Endometrial microvascular endothelial cells (primary cell): ENCODE data around the gene NANOG. TPM values are rescaled to one million over a fixed set of nuclear protein-coding genes. Genes with fewer than 3 reads are reported as not detected.
"Not testable (repeated sequence)": the region's sequence is repeated elsewhere in the genome, so short reads cannot be mapped to it uniquely, and the experiment has no call there.

ENCODE experiments used
- in situ Hi-C: cut with HindIII; loops from 2 replicates; pipeline ENCODE4 v1.10.0; 2017; ENCODE audit warnings: low sequenced_read_pairs, low pct_unique_long_range_greater_than_20kb; ENCODE audit errors: inconsistent ontology term
- total RNA-seq: library from RNA; depleted of rRNA; stranded (reverse); fragments of >200 nt; gene quantifications from one replicate; pipeline ENCODE4 v1.2.3, GENCODE V29; 2015; ENCODE audit errors: inconsistent ontology term

NANOG gene
- total RNA-seq, 1 donor from 2014 or later, result not detected

DNA sequence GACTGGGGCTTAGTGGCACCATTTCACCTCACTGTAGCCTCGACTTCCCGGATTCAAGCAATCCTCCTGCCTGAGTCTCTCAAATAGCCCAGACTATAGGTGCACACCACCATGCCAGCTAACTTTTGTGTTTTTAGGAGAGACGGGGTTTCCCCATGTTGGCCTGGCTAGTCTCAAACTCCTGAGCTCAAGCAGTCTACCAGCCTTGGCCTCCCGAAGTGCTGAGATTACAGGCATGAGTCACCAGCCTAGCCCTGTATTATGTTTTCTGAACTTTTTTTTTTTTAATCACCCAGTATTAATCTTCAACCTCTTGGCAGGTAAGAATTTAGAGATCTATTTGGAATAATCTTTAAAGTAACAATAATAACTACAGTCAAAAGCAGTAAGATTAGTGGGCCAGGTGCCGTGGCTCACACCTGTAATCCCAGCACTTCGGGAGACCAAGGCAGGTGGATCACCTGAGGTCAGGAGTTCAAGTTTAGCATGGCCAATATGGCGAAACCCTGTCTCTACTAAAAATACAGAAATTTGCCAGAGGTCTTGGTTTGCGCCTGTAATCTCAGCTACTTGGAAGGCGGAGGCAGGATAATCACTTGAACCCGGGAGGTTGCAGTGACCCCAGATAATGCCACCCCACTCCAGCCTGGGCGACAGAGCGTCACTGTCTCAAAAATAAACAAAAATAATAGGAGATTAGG is 8.6 kb downstream of the NANOG start:
- in situ Hi-C loops, result no loop called here

DNA sequence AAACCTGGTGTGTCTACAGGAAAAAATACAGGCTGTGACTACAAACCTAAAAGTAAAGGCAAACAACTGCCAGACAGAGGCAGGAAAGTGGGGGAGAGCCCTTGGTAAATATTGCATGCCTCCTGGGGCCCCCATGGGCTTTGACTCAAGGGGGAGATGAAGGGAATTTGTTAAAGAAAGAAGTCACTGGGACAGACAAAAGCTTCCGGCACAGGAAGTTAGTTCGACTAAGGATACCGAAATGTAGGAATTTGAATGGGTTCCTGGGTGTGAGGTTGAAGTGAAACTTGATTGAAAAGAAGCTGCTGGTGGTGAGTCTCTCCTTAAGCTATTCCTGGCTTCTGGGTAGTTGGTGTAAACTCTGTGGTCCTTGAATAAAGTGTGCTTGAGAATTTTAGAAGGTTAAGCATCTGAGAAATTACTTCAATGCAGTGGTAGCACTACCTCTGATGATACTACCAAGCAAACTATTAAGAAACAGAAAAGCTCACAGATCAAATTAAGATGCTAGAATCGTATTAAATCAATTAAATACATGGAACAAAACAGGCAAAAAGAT is 9.6 kb downstream of the NANOG start:
- in situ Hi-C loops, result not testable (repeated sequence)

DNA sequence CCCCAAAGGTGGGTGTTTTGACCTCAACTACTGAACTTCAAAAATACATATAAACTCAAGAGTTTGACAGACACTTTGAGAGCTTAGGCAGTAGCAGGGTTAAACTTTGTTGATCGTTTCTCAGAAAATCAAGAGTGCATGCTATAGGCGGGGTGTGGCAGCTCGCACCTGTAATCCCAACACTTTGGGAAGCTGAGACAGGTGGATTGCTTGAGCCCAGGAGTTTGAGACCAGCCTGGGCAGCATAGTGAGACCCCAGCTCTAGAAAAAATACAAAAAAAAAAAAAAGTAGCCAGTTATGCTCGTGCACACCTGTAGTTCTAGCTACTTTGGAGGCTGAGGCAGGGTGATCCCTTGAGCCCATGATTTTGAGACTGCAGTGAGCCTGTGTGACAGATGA is 12.3 kb downstream of the NANOG start:
- in situ Hi-C loops, result no loop called here

- in situ Hi-C loops, result not testable (repeated sequence)
Observed at GRCh38 chr12:7806319-7806718, 17.1 kb downstream of the NANOG start.

GRCh38 chr12:7806863-7807487 is 17.8 kb downstream of the NANOG start:
- in situ Hi-C loops, result no loop called here

DNA sequence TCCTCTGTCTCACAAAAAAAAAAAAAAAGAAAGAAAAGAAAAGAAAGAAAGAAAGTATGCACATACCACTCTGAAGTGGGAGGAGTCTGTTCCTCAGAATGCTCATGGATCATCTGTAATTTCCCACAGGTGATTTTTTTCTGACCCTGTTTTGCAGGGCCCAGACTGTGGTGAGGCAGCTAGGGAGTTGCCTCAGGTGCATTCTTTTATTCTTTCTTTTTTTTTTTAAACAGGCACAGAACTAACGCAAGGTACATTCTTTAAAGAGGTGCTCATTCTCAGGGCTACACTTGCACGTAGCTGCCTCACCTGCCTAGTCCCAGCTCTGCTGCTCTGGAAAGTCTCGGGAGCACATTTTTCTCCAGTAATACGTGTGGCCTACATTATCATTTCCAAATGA is 36.6 kb downstream of the NANOG start:
- in situ Hi-C loops, result not testable (repeated sequence)

DNA sequence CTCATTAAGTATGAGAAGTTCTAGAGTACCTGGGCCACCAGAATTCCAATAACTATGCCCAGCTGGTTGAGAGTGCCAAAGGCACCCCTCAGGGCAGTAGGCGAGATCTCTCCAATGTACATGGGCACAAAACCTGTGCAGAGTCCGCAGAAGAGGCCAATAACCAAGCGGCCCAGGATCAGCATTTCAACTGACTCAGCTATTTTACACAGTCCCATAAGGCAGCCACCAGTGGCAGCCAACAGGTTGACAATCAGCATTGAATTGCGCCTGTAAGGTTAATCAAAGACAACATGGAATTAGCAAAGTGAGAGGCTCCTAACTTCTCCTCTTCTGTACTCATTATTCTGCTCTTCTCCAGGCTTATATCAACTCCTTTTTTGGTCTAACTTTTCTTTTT is 40.5 kb downstream of the NANOG start:
- in situ Hi-C loops, result not testable (repeated sequence)

- in situ Hi-C loops, result no loop called here
Observed at GRCh38 chr12:7832059-7832696, 43.0 kb downstream of the NANOG start.

DNA sequence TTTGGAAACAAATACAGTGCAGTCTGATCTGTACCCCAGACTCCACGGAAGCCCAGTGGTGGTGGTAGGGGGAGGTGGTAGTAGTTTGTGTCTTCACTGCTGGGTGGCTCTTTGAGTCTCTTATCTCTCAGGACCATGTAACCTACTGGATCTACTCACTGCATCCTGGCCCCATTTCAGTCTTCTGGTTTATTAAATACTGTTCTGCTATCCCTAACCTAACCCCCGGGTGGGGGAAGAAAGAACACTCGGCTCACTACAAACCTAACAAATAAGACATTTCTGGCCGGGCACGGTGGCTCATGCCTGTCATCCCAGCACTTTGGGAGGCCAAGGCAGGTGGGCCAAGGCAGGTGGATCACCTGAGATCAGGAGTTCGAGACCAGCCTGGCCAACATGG is 44.0 kb downstream of the NANOG start:
- in situ Hi-C loops, result not testable (repeated sequence)

DNA sequence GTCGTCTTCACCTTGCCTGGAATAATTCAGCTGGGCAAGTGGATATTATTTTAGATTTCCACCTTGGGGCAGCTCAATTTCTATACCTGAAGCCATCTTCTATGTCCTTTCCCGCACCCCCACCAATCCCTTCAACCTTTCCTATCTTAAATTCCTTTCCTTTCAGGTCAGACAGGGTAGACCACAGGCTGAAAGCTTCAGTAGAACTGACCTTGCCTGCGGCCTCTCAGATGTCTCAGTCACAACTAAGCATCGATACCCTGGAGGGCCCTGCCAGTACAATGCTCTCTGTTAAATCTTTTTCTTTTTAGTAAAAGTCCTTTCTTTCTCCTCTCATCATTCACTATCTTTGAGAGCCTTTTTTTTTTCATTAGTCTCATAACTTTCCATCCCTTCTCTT is 44.6 kb downstream of the NANOG start:
- in situ Hi-C loops, result no loop called here

DNA sequence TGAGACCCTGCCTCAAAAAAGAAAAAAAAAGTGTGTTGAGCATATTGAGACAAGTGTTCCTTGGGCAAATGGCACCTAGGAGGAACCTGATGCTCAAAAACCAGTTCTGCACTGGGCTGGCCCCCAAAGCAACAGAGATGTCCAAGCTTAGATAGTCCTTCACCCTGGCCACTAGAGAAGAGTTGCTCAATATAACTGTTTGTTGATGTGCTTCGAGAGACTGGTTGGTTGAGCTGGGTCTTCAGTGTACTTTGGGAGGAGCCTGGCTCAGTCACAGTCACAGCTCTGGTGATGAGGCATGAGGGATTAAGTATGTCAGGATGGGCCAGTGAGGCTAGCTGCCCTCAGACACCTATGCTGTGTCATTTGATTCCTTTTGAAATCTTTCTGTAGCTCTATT is 45.5 kb downstream of the NANOG start:
- in situ Hi-C loops, result no loop called here

- in situ Hi-C loops, result no loop called here
Observed at GRCh38 chr12:7835116-7835515, 45.9 kb downstream of the NANOG start.

GRCh38 chr12:7835766-7836165 is 46.6 kb downstream of the NANOG start:
- in situ Hi-C loops, result no loop called here

DNA sequence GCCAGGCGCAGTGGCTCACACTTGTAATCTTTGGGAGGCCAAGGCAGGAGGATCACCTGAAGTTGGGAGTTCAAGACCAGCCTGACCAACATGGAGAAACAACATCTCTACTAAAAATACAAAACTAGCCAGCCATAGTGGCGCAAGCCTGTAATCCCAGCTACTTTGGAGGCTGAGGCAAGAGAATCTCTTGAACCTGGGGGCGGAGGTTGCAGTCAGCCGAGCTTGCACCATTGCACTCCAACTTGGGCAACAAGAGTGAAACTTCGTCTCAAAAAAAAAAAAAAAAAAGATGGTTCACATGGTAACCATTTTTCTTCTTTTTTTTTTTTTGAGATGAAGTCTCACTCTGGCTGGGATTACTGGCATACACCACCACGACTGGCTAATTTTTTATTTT is 48.2 kb downstream of the NANOG start:
- in situ Hi-C loops, result no loop called here

- in situ Hi-C loops, result not testable (repeated sequence)
Observed at GRCh38 chr12:7839226-7839625, 50.0 kb downstream of the NANOG start.

GRCh38 chr12:7839848-7840247 is 50.6 kb downstream of the NANOG start:
- in situ Hi-C loops, result not testable (repeated sequence)

- in situ Hi-C loops, result not testable (repeated sequence)
Observed at GRCh38 chr12:7842444-7842843, 53.2 kb downstream of the NANOG start.

DNA sequence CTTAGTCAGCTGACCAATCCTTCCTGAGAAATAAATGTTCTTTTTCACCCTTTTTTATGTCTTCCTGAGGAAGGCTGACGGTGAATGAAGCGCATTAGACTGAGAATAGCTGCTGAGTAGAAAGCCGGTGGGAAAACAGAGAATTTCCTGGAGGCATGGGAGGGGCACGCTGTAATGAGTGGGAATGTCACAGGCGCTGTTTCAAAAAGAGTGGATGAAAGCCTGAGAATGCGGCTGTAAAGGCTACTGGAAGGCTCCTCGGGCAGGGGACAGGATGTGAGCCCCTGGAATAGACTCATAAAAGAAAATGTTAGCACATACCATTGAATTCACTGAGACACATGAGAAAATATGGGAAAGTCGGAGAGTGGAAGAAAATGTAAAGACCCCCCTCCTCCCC is 53.9 kb downstream of the NANOG start:
- in situ Hi-C loops, result not testable (repeated sequence)

- in situ Hi-C loops, result not testable (repeated sequence)
Observed at GRCh38 chr12:7843583-7843982, 54.4 kb downstream of the NANOG start.

DNA sequence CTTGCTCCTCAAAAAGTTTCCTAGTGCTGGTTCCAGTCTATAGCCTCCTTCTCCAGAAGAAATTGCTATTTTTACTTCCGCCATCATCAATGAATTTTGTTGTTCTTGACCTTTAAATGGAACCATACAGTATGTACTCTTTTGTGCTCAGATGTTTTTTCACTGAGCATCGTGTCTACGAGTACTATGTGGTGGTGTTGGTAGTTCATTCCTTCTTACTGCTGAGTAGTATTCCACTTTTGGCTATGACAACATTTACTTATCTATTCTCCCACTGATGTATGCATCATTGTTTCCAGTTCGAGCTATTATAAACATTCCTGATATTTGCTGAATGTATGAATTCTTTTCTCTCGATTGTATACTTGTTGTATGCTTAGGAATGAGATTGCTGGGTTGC is 54.9 kb downstream of the NANOG start:
- in situ Hi-C loops, result no loop called here
